ENCODE data around the gene PXT1. TPM values are rescaled to one million over a fixed set of nuclear protein-coding genes. Genes with fewer than 3 reads are reported as not detected.
"Not testable (repeated sequence)": the region's sequence is repeated elsewhere in the genome, so short reads cannot be mapped to it uniquely, and the experiment has no call there.

Gene PXT1
- polyA plus RNA-seq, 1 donor from 2014 or later: 0.24 TPM

- Histone ChIP-seq H3K4me3 (ENCODE audit: low read length) (no peak overlapping the region), H4K20me1 (ENCODE audit: insufficient read depth) (no peaks in the 10 kb centered on the region), H3K9ac (ENCODE audit: low read length) (no peak overlapping the region), H3K27ac (ENCODE audit: low read length) (no peak overlapping the region), H3F3A (ENCODE audit: insufficient read depth, low read length, poor library complexity, severe bottlenecking) (no peaks in the 10 kb centered on the region), H2AFZ (ENCODE audit: low read depth, low read length) (no peak overlapping the region), H3K27me3 (ENCODE audit: insufficient read depth, low read depth, low read length) (no peaks in the 10 kb centered on the region), H3K4me2 (ENCODE audit: low read length) (no peak overlapping the region), H3K36me3 (ENCODE audit: insufficient read depth, low read length) (no peaks in the 10 kb centered on the region), H3K9me3 (ENCODE audit: low read length) (no peaks in the 10 kb centered on the region), H3K9me2 (ENCODE audit: insufficient read depth, low read length) (no peaks in the 10 kb centered on the region), H3K79me2 (replicated peaks; ENCODE audit: insufficient read depth, low read length) (no peaks in the 10 kb centered on the region)
- no peak for TF ChIP-seq RAD21 (conservative IDR thresholded peaks at IDR 0.05)
- no peak for TF ChIP-seq MXI1 (conservative IDR thresholded peaks at IDR 0.05; ENCODE audit: poor library complexity, severe bottlenecking)
- TF ChIP-seq EZH2 (IDR thresholded peaks at IDR 0.05; ENCODE audit: borderline replicate concordance, insufficient read depth, low read length, poor library complexity, severe bottlenecking): no peak
- TF ChIP-seq EP300 (conservative IDR thresholded peaks at IDR 0.05; ENCODE audit: poor library complexity, severe bottlenecking): no peak
- no peak for TF ChIP-seq POLR2AphosphoS5 (IDR thresholded peaks at IDR 0.05)
- no peak for TF ChIP-seq TAF1 (IDR thresholded peaks at IDR 0.05; ENCODE audit: low read depth)
- TF ChIP-seq REST (IDR thresholded peaks at IDR 0.05; ENCODE audit: borderline replicate concordance): no peak
- no peak for TF ChIP-seq CTCF (IDR thresholded peaks at IDR 0.05; ENCODE audit: poor library complexity, severe bottlenecking)
- no peak for TF ChIP-seq SMC3 (conservative IDR thresholded peaks at IDR 0.05; ENCODE audit: poor library complexity)
Measured at GRCh38 chr6:36364669-36365479, 77.8 kb downstream of the PXT1 start.

- not testable (repeated sequence) for H3K79me2 ChIP-seq (replicated peaks; ENCODE audit: insufficient read depth, low read length); H3K4me3 ChIP-seq (ENCODE audit: low read length); H3K36me3 ChIP-seq (ENCODE audit: insufficient read depth, low read length); H4K20me1 ChIP-seq (ENCODE audit: insufficient read depth); H3K9ac ChIP-seq (ENCODE audit: low read length); H3K27ac ChIP-seq (ENCODE audit: low read length); H3K9me3 ChIP-seq (ENCODE audit: low read length); H3K9me2 ChIP-seq (ENCODE audit: insufficient read depth, low read length); H3F3A ChIP-seq (ENCODE audit: insufficient read depth, low read length, poor library complexity, severe bottlenecking); H2AFZ ChIP-seq (ENCODE audit: low read depth, low read length); H3K27me3 ChIP-seq (ENCODE audit: insufficient read depth, low read depth, low read length); H3K4me2 ChIP-seq (ENCODE audit: low read length)
Measured at GRCh38 chr6:36364061-36364635, 78.5 kb downstream of the PXT1 start.

GRCh38 chr6:36363371-36363752 lies 79.3 kb downstream of the PXT1 start:
- not testable (repeated sequence) for H3K9me3 ChIP-seq (ENCODE audit: low read length); H3K4me2 ChIP-seq (ENCODE audit: low read length); H3K27ac ChIP-seq (ENCODE audit: low read length); H3F3A ChIP-seq (ENCODE audit: insufficient read depth, low read length, poor library complexity, severe bottlenecking); H3K9ac ChIP-seq (ENCODE audit: low read length); H4K20me1 ChIP-seq (ENCODE audit: insufficient read depth); H3K36me3 ChIP-seq (ENCODE audit: insufficient read depth, low read length); H3K79me2 ChIP-seq (replicated peaks; ENCODE audit: insufficient read depth, low read length); H3K27me3 ChIP-seq (ENCODE audit: insufficient read depth, low read depth, low read length); H3K4me3 ChIP-seq (ENCODE audit: low read length); H3K9me2 ChIP-seq (ENCODE audit: insufficient read depth, low read length); H2AFZ ChIP-seq (ENCODE audit: low read depth, low read length)
